Measurements from ENCODE around the gene UBA6. TPM values are rescaled to one million over a fixed set of nuclear protein-coding genes. Genes with fewer than 3 reads are reported as not detected.

UBA6 gene
- total RNA-seq, 1 experiment from 2014 or later: 83.1 TPM

DNA sequence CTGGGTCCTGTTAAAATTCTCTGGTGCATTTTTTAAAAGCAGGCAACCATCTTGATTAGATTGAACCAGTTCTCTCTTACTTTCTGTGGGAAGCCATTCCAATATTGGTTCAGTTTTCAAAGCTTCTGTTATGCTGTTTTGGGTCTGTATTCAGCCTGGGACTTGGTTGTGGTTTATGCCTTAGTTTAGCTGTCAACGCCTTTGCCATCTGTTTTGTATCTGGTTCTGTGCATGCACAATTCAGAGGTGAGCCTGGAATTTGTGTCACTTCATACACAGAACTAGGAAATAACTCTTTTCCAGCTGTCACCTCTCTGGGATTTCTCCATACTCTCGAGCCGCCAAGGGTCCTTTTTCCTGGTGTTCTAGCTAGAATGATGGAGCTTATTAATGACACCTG is 96.2 kb downstream of the UBA6 start:
- H3K4me3 Mint-ChIP-seq (ENCODE audit: unreplicated experiment): no peak overlapping the region
- H3K36me3 Mint-ChIP-seq (ENCODE audit: insufficient read depth, unreplicated experiment): no peaks in the 10 kb centered on the region
- CTCF ChIA-PET: interaction anchor here (0.5 kb wide), 1 partner anchor 105 kb away, joined by 3 read pairs; no protein-coding TSS in a partner anchor
- TF ChIP-seq, protein P1, sequence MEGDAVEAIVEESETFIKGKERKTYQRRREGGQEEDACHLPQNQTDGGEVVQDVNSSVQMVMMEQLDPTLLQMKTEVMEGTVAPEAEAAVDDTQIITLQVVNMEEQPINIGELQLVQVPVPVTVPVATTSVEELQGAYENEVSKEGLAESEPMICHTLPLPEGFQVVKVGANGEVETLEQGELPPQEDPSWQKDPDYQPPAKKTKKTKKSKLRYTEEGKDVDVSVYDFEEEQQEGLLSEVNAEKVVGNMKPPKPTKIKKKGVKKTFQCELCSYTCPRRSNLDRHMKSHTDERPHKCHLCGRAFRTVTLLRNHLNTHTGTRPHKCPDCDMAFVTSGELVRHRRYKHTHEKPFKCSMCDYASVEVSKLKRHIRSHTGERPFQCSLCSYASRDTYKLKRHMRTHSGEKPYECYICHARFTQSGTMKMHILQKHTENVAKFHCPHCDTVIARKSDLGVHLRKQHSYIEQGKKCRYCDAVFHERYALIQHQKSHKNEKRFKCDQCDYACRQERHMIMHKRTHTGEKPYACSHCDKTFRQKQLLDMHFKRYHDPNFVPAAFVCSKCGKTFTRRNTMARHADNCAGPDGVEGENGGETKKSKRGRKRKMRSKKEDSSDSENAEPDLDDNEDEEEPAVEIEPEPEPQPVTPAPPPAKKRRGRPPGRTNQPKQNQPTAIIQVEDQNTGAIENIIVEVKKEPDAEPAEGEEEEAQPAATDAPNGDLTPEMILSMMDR (IDR thresholded peaks at IDR 0.05; ENCODE audit: unreplicated experiment): no peak
- no peaks in the 10 kb centered on the region for H3K4me1 Mint-ChIP-seq (ENCODE audit: insufficient read depth, unreplicated experiment)
- POLR2A ChIA-PET: no interaction called here
- BruUV-seq (replicated peaks): no TSS peak
- H3K9me3 Mint-ChIP-seq (ENCODE audit: unreplicated experiment): peaks cover 14% of the 10 kb centered on the region
- no peak for DNase-seq (ENCODE audit: unreplicated experiment)
- intact Hi-C loops (cut with micrococcal nuclease): no loop called here
- no peaks in the 10 kb centered on the region for H3K27me3 Mint-ChIP-seq (ENCODE audit: insufficient read depth, unreplicated experiment)
- peak overlapping the region; percentile 18 for H3K27ac Mint-ChIP-seq (ENCODE audit: low read depth, unreplicated experiment)

DNA sequence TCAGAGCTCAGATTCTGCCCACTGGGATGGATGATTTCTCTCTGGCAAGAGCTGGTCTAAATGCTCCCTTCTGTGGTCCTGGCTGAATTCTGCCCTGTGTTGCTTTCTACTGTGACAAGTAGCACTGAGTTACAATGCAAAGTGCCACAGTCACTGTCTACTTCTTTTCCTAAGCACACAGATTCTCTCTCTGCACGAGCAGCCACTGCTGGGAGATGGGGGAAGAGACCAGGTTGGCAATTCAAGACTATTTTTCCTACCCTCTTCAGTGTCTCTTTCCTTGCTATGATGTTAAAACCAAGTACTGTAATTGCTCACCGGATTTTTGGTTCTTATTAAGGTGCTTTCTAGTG is 97.0 kb downstream of the UBA6 start:
- no peak overlapping the region for H3K27ac Mint-ChIP-seq (ENCODE audit: low read depth, unreplicated experiment)
- ChIA-PET POLR2A (interaction anchor here (0.5 kb wide), 1 partner anchor 49 kb away, joined by 3 read pairs; no protein-coding TSS in a partner anchor), CTCF (no interaction called here)
- no peak for DNase-seq (ENCODE audit: unreplicated experiment)
- intact Hi-C loops (cut with micrococcal nuclease): no loop called here
- no TSS peak for BruUV-seq (replicated peaks)
- TF ChIP-seq, protein P1 (IDR thresholded peaks at IDR 0.05; ENCODE audit: unreplicated experiment): no peak
- no peaks in the 10 kb centered on the region for H3K36me3 Mint-ChIP-seq (ENCODE audit: insufficient read depth, unreplicated experiment)
- H3K9me3 Mint-ChIP-seq (ENCODE audit: unreplicated experiment): peaks cover 14% of the 10 kb centered on the region
- H3K27me3 Mint-ChIP-seq (ENCODE audit: insufficient read depth, unreplicated experiment): no peaks in the 10 kb centered on the region
- H3K4me3 Mint-ChIP-seq (ENCODE audit: unreplicated experiment): no peak overlapping the region
- H3K4me1 Mint-ChIP-seq (ENCODE audit: insufficient read depth, unreplicated experiment): no peaks in the 10 kb centered on the region

DNA sequence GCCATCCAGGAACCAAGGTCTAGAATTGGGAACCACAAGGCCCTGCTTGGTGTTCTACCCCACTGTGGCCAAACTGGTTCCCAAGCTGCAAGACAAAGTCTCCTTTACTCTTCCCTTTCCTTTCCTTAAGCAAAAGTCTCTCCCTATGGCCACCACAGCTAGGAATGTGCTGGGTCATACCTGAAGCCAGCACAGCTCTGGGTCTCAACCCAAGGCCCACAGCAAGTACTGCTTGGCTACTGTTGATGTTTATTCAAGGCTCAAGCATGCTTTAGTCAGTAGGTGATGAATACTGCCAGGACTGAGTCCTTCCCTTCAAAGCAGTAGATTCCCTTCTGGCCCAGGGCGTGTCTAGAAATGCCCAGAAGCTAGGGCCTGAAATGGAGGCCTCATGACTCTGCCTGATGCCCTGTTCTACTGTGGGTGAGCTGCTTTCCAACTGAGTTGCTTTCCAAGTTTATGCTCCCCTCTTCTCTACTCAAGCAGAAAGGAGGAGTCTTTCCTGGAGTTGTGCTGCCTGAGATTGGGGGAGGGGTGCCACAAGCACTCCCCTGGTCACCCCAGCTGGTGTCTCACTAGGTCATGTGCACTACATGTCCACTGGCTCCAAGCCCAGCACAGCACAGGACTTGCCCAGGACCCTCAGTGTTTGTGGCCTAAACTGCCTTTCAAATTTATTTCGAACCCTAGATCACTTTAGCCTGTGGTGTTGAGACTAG is 97.5 kb downstream of the UBA6 start:
- no TSS peak for BruUV-seq (replicated peaks)
- CTCF ChIA-PET: interaction anchor here (0.6 kb wide), 2 partner anchors 9 to 48 kb away, joined by 3 read pairs; no protein-coding TSS in a partner anchor

DNA sequence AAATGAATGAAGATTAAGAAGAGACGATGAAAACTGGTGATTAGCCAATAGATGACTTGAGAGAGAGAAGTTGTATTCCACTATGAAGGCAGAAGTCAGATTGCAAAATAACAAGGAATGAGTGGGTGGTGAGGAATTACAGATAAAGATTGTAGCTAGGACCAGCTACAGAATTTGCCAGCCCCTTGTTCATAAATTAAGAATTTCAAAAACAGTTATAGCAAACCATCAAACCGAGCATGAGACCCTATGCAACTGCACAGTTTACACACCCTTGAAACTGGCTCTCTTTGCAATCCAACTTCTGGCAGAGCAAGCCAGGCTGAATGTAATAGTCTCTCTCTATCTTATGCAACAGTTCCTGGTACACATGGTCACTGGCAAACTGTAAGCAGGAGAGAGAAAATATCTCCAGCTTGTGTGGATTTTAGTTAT is 107.2 kb downstream of the UBA6 start:
- ChIA-PET POLR2A (no interaction called here), CTCF (interaction anchor here (0.6 to 1.1 kb wide), 3 partner anchors 9 to 782 kb away, joined by 3 read pairs; no protein-coding TSS in a partner anchor)
- TF ChIP-seq, protein P1 (IDR thresholded peaks at IDR 0.05; ENCODE audit: unreplicated experiment): no peak
- H3K27ac Mint-ChIP-seq (ENCODE audit: low read depth, unreplicated experiment): no peak overlapping the region
- DNase-seq (ENCODE audit: unreplicated experiment): peak; percentile 31
- H3K27me3 Mint-ChIP-seq (ENCODE audit: insufficient read depth, unreplicated experiment): peaks cover 8% of the 10 kb centered on the region
- intact Hi-C loops (cut with micrococcal nuclease): no loop called here
- no peaks in the 10 kb centered on the region for H3K9me3 Mint-ChIP-seq (ENCODE audit: unreplicated experiment)
- BruUV-seq (replicated peaks): no TSS peak
- no peak overlapping the region for H3K4me3 Mint-ChIP-seq (ENCODE audit: unreplicated experiment)
- H3K4me1 Mint-ChIP-seq (ENCODE audit: insufficient read depth, unreplicated experiment): peaks cover 10% of the 10 kb centered on the region
- H3K36me3 Mint-ChIP-seq (ENCODE audit: insufficient read depth, unreplicated experiment): no peaks in the 10 kb centered on the region

More for the DNA sequence above, 97.5 kb downstream of the UBA6 start:
- H3K4me1 Mint-ChIP-seq (ENCODE audit: insufficient read depth, unreplicated experiment): no peaks in the 10 kb centered on the region
- H3K9me3 Mint-ChIP-seq (ENCODE audit: unreplicated experiment): peaks cover 14% of the 10 kb centered on the region
- peak; percentile 5 for DNase-seq (ENCODE audit: unreplicated experiment)
- intact Hi-C loops (cut with micrococcal nuclease): no loop called here
- H3K36me3 Mint-ChIP-seq (ENCODE audit: insufficient read depth, unreplicated experiment): no peaks in the 10 kb centered on the region
- H3K4me3 Mint-ChIP-seq (ENCODE audit: unreplicated experiment): no peak overlapping the region
- H3K27ac Mint-ChIP-seq (ENCODE audit: low read depth, unreplicated experiment): no peak overlapping the region
- TF ChIP-seq, protein P1 (IDR thresholded peaks at IDR 0.05; ENCODE audit: unreplicated experiment): no peak
- POLR2A ChIA-PET: interaction anchor here (0.5 kb wide), 1 partner anchor 48 kb away, joined by 3 read pairs; no protein-coding TSS in a partner anchor
- no peaks in the 10 kb centered on the region for H3K27me3 Mint-ChIP-seq (ENCODE audit: insufficient read depth, unreplicated experiment)
